GM12878 (cell line): ENCODE data around the gene CD3E. TPM values are rescaled to one million over a fixed set of nuclear protein-coding genes. Genes with fewer than 3 reads are reported as not detected.

Experiments used
- ATAC-seq: fragments of 200-7000 bp; cut with Tn5 transposase; 3 replicates; pipeline ENCODE4 v1.9.1; 2020; ENCODE audit warnings: mild to moderate bottlenecking, moderate library complexity
- BruUV-seq: library from RNA; stranded (reverse); fragments of 400-500 nt; replicated peaks from 2 replicates; lab custom pipeline; 2021; lab: Mats Ljungman, UMichigan
- CTCF ChIA-PET: fragments of 300-600 bp; sonication (Branson Sonifier 250); formaldehyde crosslinking; extraction: SDS; loops from one replicate; lab custom pipeline; 2021; ENCODE audit warnings: inconsistent platforms; lab: Yijun Ruan, JAX
- POLR2A ChIA-PET: fragments of 350-600 bp; formaldehyde crosslinking; extraction: SDS; loops from one replicate; lab custom pipeline; 2021; ENCODE audit warnings: inconsistent platforms; lab: Charles Lee
- RAD21 ChIA-PET: fragments of 300-600 bp; sonication (Branson Sonifier 250); formaldehyde crosslinking; loops from one replicate; lab custom pipeline; 2023; ENCODE audit warnings: antibody characterized with exemption; ENCODE audit not compliant: unreplicated experiment; lab: Charles Lee
- SMC1A ChIA-PET: fragments of 300-600 bp; sonication (Branson Sonifier 250); formaldehyde crosslinking; loops from one replicate; lab custom pipeline; 2023; ENCODE audit not compliant: unreplicated experiment, uncharacterized antibody; lab: Charles Lee
- DNase-seq: peaks from one replicate; pipeline ENCODE4 v3.0.0-alpha.2; 2011; ENCODE audit warnings: low read depth, low spot score
- FAIRE-seq: peaks from 3 replicates; lab custom pipeline; 2011; peaks lifted over from hg19 to GRCh38; lab: Jason Lieb, UNC
- H2AFZ ChIP-seq: 2 replicates; pipeline ENCODE4 v1.6.0; 2011; ENCODE audit warnings: low read depth, low read length, control low read depth; ENCODE audit not compliant: control insufficient read depth
- H3K27ac ChIP-seq: 2 replicates; pipeline ENCODE4 v1.5.1; 2011; ENCODE audit warnings: control low read depth; ENCODE audit not compliant: control insufficient read depth, insufficient read depth
- H3K27me3 ChIP-seq, 2 experiments: replicated peaks in 1 of 2; 2 replicates each; pipeline versions ENCODE4 v1.6.0 to v1.6.1; 2011; ENCODE audit warnings: low read length in 1 of 2; ENCODE audit not compliant: control insufficient read depth in 2 of 2, insufficient read depth in 2 of 2
- H3K36me3 ChIP-seq, 2 experiments: 2 replicates each; pipeline ENCODE4 v1.5.1; 2011; ENCODE audit warnings: low read length in 1 of 2; ENCODE audit not compliant: control insufficient read depth in 2 of 2, insufficient read depth in 2 of 2
- H3K4me1 ChIP-seq: 2 replicates; pipeline ENCODE4 v1.6.1; 2011; ENCODE audit warnings: mild to moderate bottlenecking, low read length, moderate library complexity, mixed read lengths; ENCODE audit not compliant: control insufficient read depth, insufficient read depth
- H3K4me2 ChIP-seq: 2 replicates; pipeline ENCODE4 v1.6.0; 2011; ENCODE audit warnings: control low read depth; ENCODE audit not compliant: control insufficient read depth, insufficient read depth
- H3K4me3 ChIP-seq: fragments of 200-600 bp; sonication (generic); 2 replicates; pipeline ENCODE4 v1.5.1; 2016
- H3K79me2 ChIP-seq: 2 replicates; pipeline ENCODE4 v1.6.0; 2011; ENCODE audit warnings: low read length; ENCODE audit not compliant: control insufficient read depth, insufficient read depth
- H3K9ac ChIP-seq: 2 replicates; pipeline ENCODE4 v1.8.0; 2011; ENCODE audit warnings: low read length, control low read depth, mixed read lengths; ENCODE audit not compliant: control insufficient read depth, insufficient read depth
- H3K9me3 ChIP-seq: replicated peaks from 3 replicates; pipeline ENCODE4 v1.5.1; 2011; ENCODE audit warnings: mild to moderate bottlenecking, low read length; ENCODE audit not compliant: control insufficient read depth, insufficient read depth
- H4K20me1 ChIP-seq: 2 replicates; pipeline ENCODE4 v1.6.0; 2011; ENCODE audit not compliant: control insufficient read depth, insufficient read depth
- ASH2L ChIP-seq: fragments of 300-600, 200-600 bp; sonication (generic); IDR thresholded peaks from 2 replicates; pipeline ENCODE4 v1.6.1; 2017; ENCODE audit warnings: low read depth, mild to moderate bottlenecking, borderline replicate concordance
- HDAC2 ChIP-seq: fragments of 200-600 bp; sonication (generic); IDR thresholded peaks from 2 replicates; pipeline ENCODE4 v1.6.1; 2017
- SMAD5 ChIP-seq: IDR thresholded peaks from 2 replicates; pipeline ENCODE4 v1.6.1; 2016; ENCODE audit warnings: antibody characterized with exemption, low read depth
- TBL1XR1 ChIP-seq: IDR thresholded peaks from 2 replicates; pipeline ENCODE4 v1.6.1; 2012; ENCODE audit warnings: low read depth, low read length, improper control_type of control experiment
- in situ Hi-C: fragments of 300-500 bp; cut with MboI; formaldehyde crosslinking; loops from 9 replicates; pipeline ENCODE4 v1.14.3; 2018; ENCODE audit warnings: mixed read lengths
- intact Hi-C: fragments of 100-400 bp; cut with micrococcal nuclease; formaldehyde crosslinking; loops from one replicate; pipeline ENCODE4 v1.14.2; 2022; ENCODE audit not compliant: unreplicated experiment
- polyA plus RNA-seq, 11 experiments: library from polyadenylated mRNA; depleted of rRNA in 4 of 11; unstranded in 6 of 11; stranded (reverse) in 5 of 11; fragments of >200 nt; fragmentation: Nextera tagmentation in 4 of 11; fragmentation: Illumina TruSeq in 1 of 11; extraction: Ambion mirVana in 4 of 11; extraction: Trizol in 1 of 11; gene quantifications; 1 replicate in 1 of 11; 2 replicates in 10 of 11; pipeline versions ENCODE4 v1.2.1 to v1.2.3, GENCODE V29; 2011 to 2016; ENCODE audit warnings: inconsistent platforms in 2 of 11, missing spikeins in 2 of 11, low read depth in 1 of 11
- total RNA-seq, 4 experiments: library from RNA; depleted of rRNA in 3 of 4; stranded (reverse); fragments of >200 nt in 3 of 4; fragmentation: Illumina TruSeq in 1 of 4; extraction: Trizol in 1 of 4; gene quantifications; 2 replicates each; pipeline versions ENCODE4 v1.2.1 to v1.2.3, GENCODE V29; 2013 to 2021
- TF ChIP-seq, protein P1 (sequence below): IDR thresholded peaks from 2 replicates; pipeline ENCODE4 v1.6.1; 2012; ENCODE audit warnings: mild to moderate bottlenecking, low read depth, low read length
- TF ChIP-seq, protein P2 (sequence below): fragments of 450-650 bp; IDR thresholded peaks from 2 replicates; pipeline ENCODE4 v1.6.1; 2016; ENCODE audit warnings: mild to moderate bottlenecking, moderate library complexity, borderline replicate concordance

The CD3E gene
- total and polyA plus RNA-seq, 10 of the 15 experiments (the other 5 are each of a cell fraction or from before 2014, with no cell fraction given): 0.10 to 17.3 (median 3.8) TPM

DNA sequence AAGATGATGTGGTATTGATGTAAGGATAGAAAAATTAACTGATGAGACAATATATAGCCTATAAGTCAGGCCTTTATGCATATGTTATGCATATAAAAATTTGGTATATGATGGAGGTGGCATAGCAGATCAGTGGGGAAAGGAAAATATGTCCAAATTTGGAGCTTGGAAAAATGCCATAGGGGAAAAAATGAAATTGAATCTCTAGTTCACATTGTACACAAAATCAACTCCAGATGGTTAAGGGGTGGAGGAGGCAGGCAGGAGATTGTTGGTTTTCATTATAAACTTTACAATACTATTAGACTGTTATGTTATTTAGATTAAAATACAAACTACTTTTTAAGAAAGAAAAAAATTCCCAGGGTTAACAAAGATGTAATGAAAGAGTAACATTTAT is 15.1 kb upstream of the CD3E start:
- no peak for DNase-seq
- intact Hi-C loops (no loop called here), in situ Hi-C loops (no loop called here)
- CTCF ChIA-PET: interaction anchor here (1.0 to 4.7 kb wide), 10 partner anchors 16 to 146 kb away, joined by 3 to 41 read pairs (median 4); no protein-coding TSS in a partner anchor
- Histone ChIP-seq H3K4me2 (no peak overlapping the region), H3K9me3 (no peaks in the 10 kb centered on the region), H3K9ac (no peak overlapping the region), H3K4me1 (no peaks in the 10 kb centered on the region), H3K27ac (no peak overlapping the region), H2AFZ (no peak overlapping the region), H3K36me3 (no peaks in the 10 kb centered on the region), H4K20me1 (no peaks in the 10 kb centered on the region), H3K4me3 (no peak overlapping the region), H3K27me3 (no peaks in the 10 kb centered on the region; a peak in 2 of 4 replicates), H3K79me2 (no peaks in the 10 kb centered on the region)
- SMC1A ChIA-PET: interaction anchor here (0.7 to 7.0 kb wide), 7 partner anchors 12 to 94 kb away, joined by 3 to 77 read pairs (median 4); partner anchors contain the start of gene MPZL2
- TF ChIP-seq TBL1XR1: no peak
- no peak for TF ChIP-seq HDAC2
- TF ChIP-seq, protein P1, sequence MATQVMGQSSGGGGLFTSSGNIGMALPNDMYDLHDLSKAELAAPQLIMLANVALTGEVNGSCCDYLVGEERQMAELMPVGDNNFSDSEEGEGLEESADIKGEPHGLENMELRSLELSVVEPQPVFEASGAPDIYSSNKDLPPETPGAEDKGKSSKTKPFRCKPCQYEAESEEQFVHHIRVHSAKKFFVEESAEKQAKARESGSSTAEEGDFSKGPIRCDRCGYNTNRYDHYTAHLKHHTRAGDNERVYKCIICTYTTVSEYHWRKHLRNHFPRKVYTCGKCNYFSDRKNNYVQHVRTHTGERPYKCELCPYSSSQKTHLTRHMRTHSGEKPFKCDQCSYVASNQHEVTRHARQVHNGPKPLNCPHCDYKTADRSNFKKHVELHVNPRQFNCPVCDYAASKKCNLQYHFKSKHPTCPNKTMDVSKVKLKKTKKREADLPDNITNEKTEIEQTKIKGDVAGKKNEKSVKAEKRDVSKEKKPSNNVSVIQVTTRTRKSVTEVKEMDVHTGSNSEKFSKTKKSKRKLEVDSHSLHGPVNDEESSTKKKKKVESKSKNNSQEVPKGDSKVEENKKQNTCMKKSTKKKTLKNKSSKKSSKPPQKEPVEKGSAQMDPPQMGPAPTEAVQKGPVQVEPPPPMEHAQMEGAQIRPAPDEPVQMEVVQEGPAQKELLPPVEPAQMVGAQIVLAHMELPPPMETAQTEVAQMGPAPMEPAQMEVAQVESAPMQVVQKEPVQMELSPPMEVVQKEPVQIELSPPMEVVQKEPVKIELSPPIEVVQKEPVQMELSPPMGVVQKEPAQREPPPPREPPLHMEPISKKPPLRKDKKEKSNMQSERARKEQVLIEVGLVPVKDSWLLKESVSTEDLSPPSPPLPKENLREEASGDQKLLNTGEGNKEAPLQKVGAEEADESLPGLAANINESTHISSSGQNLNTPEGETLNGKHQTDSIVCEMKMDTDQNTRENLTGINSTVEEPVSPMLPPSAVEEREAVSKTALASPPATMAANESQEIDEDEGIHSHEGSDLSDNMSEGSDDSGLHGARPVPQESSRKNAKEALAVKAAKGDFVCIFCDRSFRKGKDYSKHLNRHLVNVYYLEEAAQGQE: no peak
- TF ChIP-seq ASH2L: no peak
- TF ChIP-seq SMAD5: no peak
- TF ChIP-seq, protein P2, sequence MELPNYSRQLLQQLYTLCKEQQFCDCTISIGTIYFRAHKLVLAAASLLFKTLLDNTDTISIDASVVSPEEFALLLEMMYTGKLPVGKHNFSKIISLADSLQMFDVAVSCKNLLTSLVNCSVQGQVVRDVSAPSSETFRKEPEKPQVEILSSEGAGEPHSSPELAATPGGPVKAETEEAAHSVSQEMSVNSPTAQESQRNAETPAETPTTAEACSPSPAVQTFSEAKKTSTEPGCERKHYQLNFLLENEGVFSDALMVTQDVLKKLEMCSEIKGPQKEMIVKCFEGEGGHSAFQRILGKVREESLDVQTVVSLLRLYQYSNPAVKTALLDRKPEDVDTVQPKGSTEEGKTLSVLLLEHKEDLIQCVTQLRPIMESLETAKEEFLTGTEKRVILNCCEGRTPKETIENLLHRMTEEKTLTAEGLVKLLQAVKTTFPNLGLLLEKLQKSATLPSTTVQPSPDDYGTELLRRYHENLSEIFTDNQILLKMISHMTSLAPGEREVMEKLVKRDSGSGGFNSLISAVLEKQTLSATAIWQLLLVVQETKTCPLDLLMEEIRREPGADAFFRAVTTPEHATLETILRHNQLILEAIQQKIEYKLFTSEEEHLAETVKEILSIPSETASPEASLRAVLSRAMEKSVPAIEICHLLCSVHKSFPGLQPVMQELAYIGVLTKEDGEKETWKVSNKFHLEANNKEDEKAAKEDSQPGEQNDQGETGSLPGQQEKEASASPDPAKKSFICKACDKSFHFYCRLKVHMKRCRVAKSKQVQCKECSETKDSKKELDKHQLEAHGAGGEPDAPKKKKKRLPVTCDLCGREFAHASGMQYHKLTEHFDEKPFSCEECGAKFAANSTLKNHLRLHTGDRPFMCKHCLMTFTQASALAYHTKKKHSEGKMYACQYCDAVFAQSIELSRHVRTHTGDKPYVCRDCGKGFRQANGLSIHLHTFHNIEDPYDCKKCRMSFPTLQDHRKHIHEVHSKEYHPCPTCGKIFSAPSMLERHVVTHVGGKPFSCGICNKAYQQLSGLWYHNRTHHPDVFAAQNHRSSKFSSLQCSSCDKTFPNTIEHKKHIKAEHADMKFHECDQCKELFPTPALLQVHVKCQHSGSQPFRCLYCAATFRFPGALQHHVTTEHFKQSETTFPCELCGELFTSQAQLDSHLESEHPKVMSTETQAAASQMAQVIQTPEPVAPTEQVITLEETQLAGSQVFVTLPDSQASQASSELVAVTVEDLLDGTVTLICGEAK: no peak
- no peak for ATAC-seq
- no peak for FAIRE-seq
- POLR2A ChIA-PET: no interaction called here
- RAD21 ChIA-PET: interaction anchor here (0.5 to 5.9 kb wide), 7 partner anchors 9 to 193 kb away, joined by 3 to 71 read pairs (median 4); no protein-coding TSS in a partner anchor
- no TSS peak for BruUV-seq
